Measurements from ENCODE around the gene DUS2.
A peak's percentile ranks its signal among the peaks of the same experiment; 100 is the strongest.
"Not testable (repeated sequence)": the region's sequence is repeated elsewhere in the genome, so short reads cannot be mapped to it uniquely, and the experiment has no call there.

The DUS2 gene

DNA sequence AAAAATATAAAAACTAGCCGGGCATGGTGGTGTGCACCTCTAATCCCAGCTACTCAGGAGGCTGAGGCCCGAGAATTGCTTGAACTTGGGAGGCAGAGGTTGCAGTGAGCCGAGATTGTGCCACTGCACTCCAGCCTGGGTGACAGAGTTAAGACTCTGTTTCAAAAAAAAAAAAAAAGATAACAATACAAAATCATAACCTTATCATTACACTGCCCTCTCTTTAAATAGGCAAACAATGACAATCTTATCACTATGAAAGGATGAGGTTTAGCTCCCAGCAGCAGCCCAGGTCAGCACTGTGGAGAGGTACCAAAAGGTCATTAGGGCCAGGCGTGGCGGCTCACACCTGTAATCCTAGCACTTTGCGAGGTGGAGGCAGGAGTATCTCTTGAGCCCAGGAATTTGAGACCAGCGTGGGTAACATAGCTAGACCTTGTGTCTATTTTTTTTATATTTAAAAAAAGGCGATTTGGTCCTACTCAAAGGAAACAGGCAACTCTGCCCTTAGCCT is 3.9 kb upstream of the DUS2 start:
- H3K4me3 ChIP-seq (ENCODE audit: low read depth, low read length) = no peak overlapping the region
- no peak overlapping the region for H3K27ac ChIP-seq
- no peak for DNase-seq
- H3K36me3 ChIP-seq = peaks cover 20% of the 10 kb centered on the region
- no peaks in the 10 kb centered on the region for H3K27me3 ChIP-seq (ENCODE audit: insufficient read depth, low read depth, severe bottlenecking)
- no peaks in the 10 kb centered on the region for H3K9me3 ChIP-seq (ENCODE audit: severe bottlenecking)
- TF ChIP-seq, protein P1, sequence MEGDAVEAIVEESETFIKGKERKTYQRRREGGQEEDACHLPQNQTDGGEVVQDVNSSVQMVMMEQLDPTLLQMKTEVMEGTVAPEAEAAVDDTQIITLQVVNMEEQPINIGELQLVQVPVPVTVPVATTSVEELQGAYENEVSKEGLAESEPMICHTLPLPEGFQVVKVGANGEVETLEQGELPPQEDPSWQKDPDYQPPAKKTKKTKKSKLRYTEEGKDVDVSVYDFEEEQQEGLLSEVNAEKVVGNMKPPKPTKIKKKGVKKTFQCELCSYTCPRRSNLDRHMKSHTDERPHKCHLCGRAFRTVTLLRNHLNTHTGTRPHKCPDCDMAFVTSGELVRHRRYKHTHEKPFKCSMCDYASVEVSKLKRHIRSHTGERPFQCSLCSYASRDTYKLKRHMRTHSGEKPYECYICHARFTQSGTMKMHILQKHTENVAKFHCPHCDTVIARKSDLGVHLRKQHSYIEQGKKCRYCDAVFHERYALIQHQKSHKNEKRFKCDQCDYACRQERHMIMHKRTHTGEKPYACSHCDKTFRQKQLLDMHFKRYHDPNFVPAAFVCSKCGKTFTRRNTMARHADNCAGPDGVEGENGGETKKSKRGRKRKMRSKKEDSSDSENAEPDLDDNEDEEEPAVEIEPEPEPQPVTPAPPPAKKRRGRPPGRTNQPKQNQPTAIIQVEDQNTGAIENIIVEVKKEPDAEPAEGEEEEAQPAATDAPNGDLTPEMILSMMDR (IDR thresholded peaks at IDR 0.05; ENCODE audit: low read depth, low read length) = no peak

DNA sequence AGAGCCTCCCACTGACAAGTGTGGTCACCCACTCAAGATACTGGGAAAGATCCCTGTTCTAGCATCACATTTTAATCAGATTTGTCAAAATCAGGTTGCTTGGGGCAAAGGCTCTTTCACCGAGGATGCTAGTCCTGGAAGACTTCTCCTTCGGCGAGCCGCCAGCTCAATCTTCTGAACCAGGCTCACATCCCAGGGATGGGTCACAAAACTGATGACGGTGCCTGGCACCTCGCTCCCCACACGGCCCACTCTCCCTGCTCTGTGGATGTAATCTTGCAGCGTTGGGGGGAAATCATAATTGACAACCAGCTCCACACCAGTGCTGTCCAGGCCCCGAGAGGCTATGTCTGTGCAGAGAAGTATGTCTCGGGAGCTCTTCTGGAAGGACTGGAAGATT is 1.6 kb upstream of the DUS2 start:
- TF ChIP-seq, protein P1 (IDR thresholded peaks at IDR 0.05; ENCODE audit: low read depth, low read length) = no peak
- H3K4me3 ChIP-seq (ENCODE audit: low read depth, low read length) = no peak overlapping the region

DNA sequence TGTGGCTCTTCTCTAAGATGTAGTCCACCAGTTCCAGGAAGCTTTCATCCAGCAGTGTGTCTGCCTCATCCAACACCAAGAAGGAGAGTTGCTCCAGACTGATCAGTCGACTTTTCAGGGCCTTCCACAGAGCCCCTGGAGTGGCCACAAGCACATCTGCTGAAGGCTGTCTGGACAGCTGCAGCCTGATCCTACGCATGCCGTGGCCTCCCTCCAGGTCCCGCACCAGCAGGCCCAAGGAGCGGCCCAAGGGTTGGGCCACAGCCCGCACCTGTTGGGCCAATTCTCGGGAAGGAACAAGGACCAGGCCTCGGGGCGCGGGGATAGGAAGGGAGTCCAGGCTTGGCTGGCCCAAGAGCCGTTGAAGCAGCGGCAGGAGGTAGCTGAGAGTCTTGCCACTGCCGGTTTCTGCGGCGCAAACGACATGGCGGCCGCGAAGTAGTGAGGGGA is 781 bp upstream of the DUS2 start:
- H3K4me3 ChIP-seq (ENCODE audit: low read depth, low read length) = peak overlapping the region; percentile 60
- no peaks in the 10 kb centered on the region for H3K9me3 ChIP-seq (ENCODE audit: severe bottlenecking)
- TF ChIP-seq, protein P1 (IDR thresholded peaks at IDR 0.05; ENCODE audit: low read depth, low read length) = no peak
- H3K36me3 ChIP-seq = peaks cover 36% of the 10 kb centered on the region
- no peak for DNase-seq
- peak overlapping the region; percentile 90 for H3K27ac ChIP-seq
- H3K27me3 ChIP-seq (ENCODE audit: insufficient read depth, low read depth, severe bottlenecking) = no peaks in the 10 kb centered on the region

More for the DNA sequence above, 1.6 kb upstream of the DUS2 start:
- Histone ChIP-seq H3K27me3 (ENCODE audit: insufficient read depth, low read depth, severe bottlenecking) (no peaks in the 10 kb centered on the region), H3K36me3 (peaks cover 31% of the 10 kb centered on the region), H3K27ac (no peak overlapping the region), H3K9me3 (ENCODE audit: severe bottlenecking) (no peaks in the 10 kb centered on the region)
- DNase-seq = no peak

DNA sequence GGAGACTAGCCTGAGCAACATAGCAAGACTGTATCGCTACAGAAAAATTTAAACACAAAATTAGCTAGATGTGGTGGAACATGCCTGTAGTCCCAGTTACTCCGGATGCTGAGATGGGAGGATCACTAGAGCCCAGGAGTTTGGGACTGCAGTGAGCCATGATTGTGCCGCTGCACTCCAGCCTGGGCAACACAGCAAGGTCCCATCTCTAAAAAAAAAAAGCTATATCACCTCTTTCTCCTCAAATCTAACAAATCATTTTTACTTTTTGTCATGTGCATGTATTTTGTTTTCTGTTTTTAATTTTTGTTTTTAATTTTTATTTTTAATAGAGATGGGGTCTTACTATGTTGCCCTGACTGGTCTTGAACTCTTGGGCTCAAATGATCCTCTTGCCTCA is 5.9 kb downstream of the DUS2 start:
- Histone ChIP-seq H3K27ac (no peak overlapping the region), H3K9me3 (ENCODE audit: severe bottlenecking) (no peaks in the 10 kb centered on the region), H3K36me3 (peaks cover 32% of the 10 kb centered on the region), H3K27me3 (ENCODE audit: insufficient read depth, low read depth, severe bottlenecking) (no peaks in the 10 kb centered on the region), H3K4me3 (ENCODE audit: low read depth, low read length) (no peak overlapping the region)
- DNase-seq = no peak
- TF ChIP-seq, protein P1 (IDR thresholded peaks at IDR 0.05; ENCODE audit: low read depth, low read length) = no peak

DNA sequence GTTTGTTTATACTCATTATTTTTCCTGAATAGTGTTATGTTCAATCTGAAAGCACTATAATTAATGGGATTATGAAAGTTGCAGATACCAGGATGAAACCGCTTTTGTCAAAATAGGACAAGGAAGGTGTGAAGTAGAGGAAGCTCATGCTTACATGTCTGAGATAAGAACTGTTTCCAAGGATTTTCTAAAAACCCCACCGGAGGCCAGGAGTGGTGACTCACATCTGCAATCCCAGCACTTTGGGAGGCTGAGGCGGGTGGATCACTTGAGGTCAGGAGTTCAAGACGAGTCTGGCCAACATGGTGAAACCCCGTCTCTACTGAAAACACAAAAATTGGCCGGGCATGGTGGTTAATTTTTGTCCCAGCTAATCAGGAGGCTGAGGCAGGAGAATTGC is 7.0 kb downstream of the DUS2 start:
- H3K4me3 ChIP-seq (ENCODE audit: low read depth, low read length); H3K9me3 ChIP-seq (ENCODE audit: severe bottlenecking); DNase-seq; H3K27me3 ChIP-seq (ENCODE audit: insufficient read depth, low read depth, severe bottlenecking); H3K27ac ChIP-seq: not testable (repeated sequence)
- H3K36me3 ChIP-seq = peaks cover 32% of the 10 kb centered on the region

DNA sequence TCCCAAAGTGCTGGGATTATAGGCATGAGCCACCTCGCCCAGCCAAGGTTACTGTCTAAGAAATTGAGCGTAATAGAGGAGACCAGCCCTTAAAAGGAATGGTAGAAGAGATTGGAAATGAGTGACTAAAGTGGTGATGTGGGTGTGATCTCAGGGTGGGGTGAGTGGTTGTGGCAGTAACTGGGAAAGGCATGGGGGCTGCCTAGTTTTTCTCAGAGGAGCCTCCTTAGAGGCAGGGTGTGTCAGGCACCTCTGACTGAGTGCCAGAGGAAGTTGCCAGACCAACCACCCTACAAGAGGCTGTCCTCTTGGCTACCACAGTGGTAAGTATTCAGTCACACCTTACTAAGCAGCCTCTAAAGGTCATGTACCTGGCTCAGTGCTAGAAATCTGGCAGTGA is 8.9 kb downstream of the DUS2 start:
- H3K27me3 ChIP-seq (ENCODE audit: insufficient read depth, low read depth, severe bottlenecking) = no peaks in the 10 kb centered on the region
- H3K36me3 ChIP-seq = peaks cover 20% of the 10 kb centered on the region
- H3K27ac ChIP-seq = peak overlapping the region; percentile 35
- TF ChIP-seq, protein P1 (IDR thresholded peaks at IDR 0.05; ENCODE audit: low read depth, low read length) = no peak
- H3K4me3 ChIP-seq (ENCODE audit: low read depth, low read length) = no peak overlapping the region
- no peak for DNase-seq
- no peaks in the 10 kb centered on the region for H3K9me3 ChIP-seq (ENCODE audit: severe bottlenecking)

All from WERI-Rb-1 (cell line).